ENCODE measurements around the gene PAQR5. TPM values are rescaled to one million over a fixed set of nuclear protein-coding genes. Genes with fewer than 3 reads are reported as not detected.
"Not testable (repeated sequence)": the region's sequence is repeated elsewhere in the genome, so short reads cannot be mapped to it uniquely, and the experiment has no call there.

PAQR5 gene
- total RNA-seq, 1 donor from 2014 or later, result not detected

DNA sequence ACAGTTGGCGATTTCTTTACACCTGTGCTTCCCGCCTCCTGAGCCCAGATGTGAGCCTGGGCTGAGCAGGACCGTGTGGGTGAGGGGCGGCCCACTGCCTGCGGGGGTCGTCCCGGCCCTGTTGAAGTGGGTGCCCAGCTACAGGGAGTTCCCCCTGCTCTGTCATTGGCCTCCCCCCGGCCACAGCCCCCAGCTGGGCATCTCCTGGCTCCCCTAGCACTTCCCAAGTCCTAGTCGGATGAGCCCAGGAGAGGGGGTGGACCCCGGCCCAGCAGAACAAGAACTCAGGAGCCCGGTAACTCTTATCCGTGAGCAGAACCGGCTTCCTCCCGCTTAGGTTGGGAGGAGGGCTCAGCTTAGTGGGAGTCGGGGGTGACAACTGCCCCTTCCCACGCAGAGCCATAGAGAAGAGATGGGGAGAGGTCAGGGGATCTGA lies 757 bp downstream of the PAQR5 start:
- Mint-ChIP-seq H3K27me3 (ENCODE audit: low read depth) (peaks cover 61% of the 10 kb centered on the region), H3K4me3 (ENCODE audit: low read depth) (no peak overlapping the region), H3K9me3 (no peaks in the 10 kb centered on the region), H3K4me1 (ENCODE audit: low read depth) (no peaks in the 10 kb centered on the region), H3K36me3 (ENCODE audit: low read depth) (no peaks in the 10 kb centered on the region), H3K27ac (no peak overlapping the region)
- intact Hi-C loops (cut with micrococcal nuclease), result no loop called here
- DNase-seq (ENCODE audit: low spot score), result no peak

DNA sequence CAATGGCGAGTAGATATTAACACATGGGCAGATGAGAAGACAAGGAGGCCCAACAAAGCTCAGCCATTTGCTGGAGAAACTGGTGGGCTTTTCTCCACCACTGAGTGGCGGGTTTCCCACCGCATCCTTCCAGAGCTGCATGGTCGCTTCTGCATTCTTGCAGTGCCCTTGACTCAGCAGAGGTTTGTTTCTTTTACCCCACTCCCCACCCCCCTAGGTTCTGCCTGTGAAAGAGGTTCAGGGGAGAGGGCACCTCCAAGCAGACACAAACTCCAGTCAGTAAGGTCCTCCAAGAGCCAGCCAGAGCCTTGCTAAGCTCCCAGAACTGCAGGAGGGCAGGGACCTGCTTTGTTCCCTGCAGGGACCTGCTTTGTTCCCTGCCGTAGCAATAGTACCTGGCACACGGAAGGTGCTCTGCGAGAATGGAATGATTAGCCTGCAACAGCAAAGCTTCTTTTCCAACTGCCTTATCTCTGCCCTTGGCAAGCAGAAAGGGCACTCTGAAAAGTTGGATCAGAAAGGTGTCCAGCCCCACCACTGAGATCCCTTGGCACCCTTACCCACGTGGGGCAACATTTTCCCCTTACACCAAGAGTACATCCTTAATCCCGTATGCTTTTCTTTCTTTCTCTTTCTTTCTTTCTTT lies 1.4 kb downstream of the PAQR5 start:
- Mint-ChIP-seq H3K9me3 (no peaks in the 10 kb centered on the region), H3K36me3 (ENCODE audit: low read depth) (no peaks in the 10 kb centered on the region), H3K27ac (no peak overlapping the region), H3K27me3 (ENCODE audit: low read depth) (peaks cover 56% of the 10 kb centered on the region), H3K4me3 (ENCODE audit: low read depth) (no peak overlapping the region), H3K4me1 (ENCODE audit: low read depth) (no peaks in the 10 kb centered on the region)
- intact Hi-C loops (cut with micrococcal nuclease), result no loop called here
- DNase-seq (ENCODE audit: low spot score), result no peak

DNA sequence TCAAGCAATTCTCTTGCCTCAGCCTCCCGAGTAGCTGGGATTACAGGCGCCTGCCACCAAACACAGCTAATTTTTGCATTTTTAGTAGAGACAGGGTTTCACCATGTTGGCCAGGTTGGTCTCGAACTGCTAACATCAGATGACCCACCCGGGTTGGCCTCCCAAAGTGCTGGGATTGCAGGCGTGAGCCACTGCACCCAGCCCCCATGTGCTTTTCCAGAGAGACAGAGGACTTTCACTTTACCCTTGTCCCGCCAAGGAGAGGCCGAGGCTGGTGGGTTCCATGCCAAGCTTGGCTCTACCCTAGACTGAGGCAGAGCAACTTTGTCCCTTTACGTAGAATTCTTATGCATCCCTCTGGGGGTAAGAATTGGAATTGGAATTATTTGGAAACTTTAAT lies 2.4 kb downstream of the PAQR5 start:
- DNase-seq (ENCODE audit: low spot score); H3K4me3 Mint-ChIP-seq (ENCODE audit: low read depth); H3K4me1 Mint-ChIP-seq (ENCODE audit: low read depth); H3K9me3 Mint-ChIP-seq; intact Hi-C loops (cut with micrococcal nuclease); H3K27ac Mint-ChIP-seq; H3K36me3 Mint-ChIP-seq (ENCODE audit: low read depth): not testable (repeated sequence)
- H3K27me3 Mint-ChIP-seq (ENCODE audit: low read depth), result peaks cover 52% of the 10 kb centered on the region

DNA sequence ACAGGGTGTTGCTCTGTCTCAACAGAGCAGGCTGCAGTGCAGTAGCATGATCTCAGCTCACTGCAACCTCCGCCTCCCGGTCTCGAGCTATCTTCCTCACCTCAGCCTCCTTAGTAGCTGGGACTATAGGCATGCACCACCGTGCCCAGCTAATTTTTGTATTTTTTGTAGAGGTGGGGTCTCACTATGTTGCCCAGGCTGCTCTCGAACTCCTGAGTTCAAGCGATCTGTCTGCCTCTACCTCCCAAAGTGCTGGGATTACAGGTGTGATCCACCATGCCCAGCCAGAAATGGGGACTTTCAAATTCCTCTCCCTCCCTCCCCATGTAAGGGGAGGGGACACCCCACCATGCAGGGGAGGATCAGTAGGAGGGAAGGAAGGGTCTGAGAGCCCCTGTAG lies 3.4 kb downstream of the PAQR5 start:
- H3K27ac Mint-ChIP-seq; H3K4me3 Mint-ChIP-seq (ENCODE audit: low read depth); DNase-seq (ENCODE audit: low spot score); H3K9me3 Mint-ChIP-seq; H3K4me1 Mint-ChIP-seq (ENCODE audit: low read depth); intact Hi-C loops (cut with micrococcal nuclease); H3K36me3 Mint-ChIP-seq (ENCODE audit: low read depth): not testable (repeated sequence)
- H3K27me3 Mint-ChIP-seq (ENCODE audit: low read depth), result peaks cover 43% of the 10 kb centered on the region

DNA sequence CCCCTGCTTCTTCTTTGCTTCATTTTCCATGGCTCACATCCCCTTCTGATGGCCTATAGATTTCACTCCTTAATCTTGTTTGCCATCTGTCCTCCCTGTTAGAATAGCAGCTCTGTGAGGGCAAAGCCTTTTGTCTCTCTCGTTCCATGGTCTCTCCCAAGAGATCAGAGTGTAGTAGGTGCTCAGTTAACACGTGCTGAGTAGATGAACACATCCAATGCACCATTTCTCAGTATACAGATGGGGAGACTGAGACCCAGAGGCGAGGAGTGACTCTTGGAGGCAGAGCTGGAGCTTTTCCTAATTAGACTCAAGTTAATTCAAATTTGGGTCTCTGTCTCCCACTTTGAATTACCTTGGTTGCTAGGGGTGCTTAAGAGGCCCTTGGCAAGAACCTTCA lies 4.2 kb downstream of the PAQR5 start:
- intact Hi-C loops (cut with micrococcal nuclease), result no loop called here
- no peak overlapping the region for H3K27ac Mint-ChIP-seq
- H3K4me3 Mint-ChIP-seq (ENCODE audit: low read depth), result no peak overlapping the region
- peaks cover 35% of the 10 kb centered on the region for H3K27me3 Mint-ChIP-seq (ENCODE audit: low read depth)
- H3K9me3 Mint-ChIP-seq, result no peaks in the 10 kb centered on the region
- no peaks in the 10 kb centered on the region for H3K36me3 Mint-ChIP-seq (ENCODE audit: low read depth)
- DNase-seq (ENCODE audit: low spot score), result no peak
- H3K4me1 Mint-ChIP-seq (ENCODE audit: low read depth), result no peaks in the 10 kb centered on the region

DNA sequence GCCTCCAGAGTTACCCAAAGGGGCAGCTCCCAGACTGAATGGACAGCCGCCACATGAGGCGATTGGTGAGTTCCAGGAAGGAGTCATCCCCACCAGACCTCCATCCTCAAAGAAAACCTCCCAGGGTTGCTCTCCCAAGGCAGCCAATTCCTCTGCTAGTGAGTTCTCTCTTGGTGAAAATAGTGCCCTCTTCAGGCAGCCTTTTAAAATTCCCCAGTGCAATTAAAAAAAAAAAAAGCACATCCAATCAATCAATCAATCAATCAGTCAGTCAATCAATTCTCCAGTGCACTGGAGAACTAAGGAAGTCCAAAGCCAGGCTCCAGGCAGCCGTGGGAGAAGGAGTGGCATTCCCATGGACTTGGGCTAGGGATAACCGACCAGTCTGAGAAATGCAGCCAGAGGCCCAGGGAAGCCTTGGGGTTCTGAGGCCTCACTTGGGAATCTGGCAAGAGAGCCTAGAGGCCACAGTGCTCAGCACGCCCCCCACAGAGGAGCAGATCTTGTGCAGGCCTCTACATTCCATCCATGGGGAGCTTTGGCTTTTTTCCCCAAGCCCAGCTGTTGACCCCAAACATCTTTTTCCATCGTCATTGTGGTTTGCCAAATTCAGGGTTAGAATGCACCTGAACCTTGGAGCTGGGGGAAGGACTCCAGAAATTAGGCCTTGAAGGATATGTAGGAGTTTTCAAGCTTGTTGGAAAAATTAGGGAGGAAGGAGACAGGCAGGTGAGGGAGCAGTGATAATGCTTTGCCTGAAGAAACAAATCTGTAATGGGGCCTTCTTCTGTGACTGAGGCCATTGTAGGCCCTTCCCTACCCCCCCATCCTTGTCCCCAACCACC lies 4.8 kb downstream of the PAQR5 start:
- intact Hi-C loops (cut with micrococcal nuclease), result no loop called here
- H3K36me3 Mint-ChIP-seq (ENCODE audit: low read depth), result no peaks in the 10 kb centered on the region

DNA sequence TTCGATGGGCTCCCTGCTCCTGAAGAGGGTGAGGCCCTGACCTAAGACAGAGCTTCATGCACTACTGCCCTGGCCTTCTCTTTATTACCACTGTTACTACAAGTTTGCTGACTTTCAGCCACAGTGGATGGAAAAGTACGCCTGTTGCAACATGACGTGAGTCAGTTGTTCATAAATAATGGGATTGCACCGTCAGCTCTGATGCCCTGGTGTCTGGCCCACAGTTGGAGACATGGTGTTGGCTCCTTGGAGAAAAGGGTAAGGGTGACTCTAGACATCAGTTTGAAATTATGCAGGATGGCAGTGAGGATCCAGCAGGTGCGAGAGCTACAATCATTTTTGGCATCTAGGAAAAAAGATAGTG lies 5.5 kb downstream of the PAQR5 start:
- intact Hi-C loops (cut with micrococcal nuclease), result no loop called here
- H3K36me3 Mint-ChIP-seq (ENCODE audit: low read depth), result no peaks in the 10 kb centered on the region
- H3K4me3 Mint-ChIP-seq (ENCODE audit: low read depth), result no peak overlapping the region
- H3K27me3 Mint-ChIP-seq (ENCODE audit: low read depth), result peaks cover 35% of the 10 kb centered on the region
- no peak for DNase-seq (ENCODE audit: low spot score)
- H3K4me1 Mint-ChIP-seq (ENCODE audit: low read depth), result no peaks in the 10 kb centered on the region
- no peaks in the 10 kb centered on the region for H3K9me3 Mint-ChIP-seq
- H3K27ac Mint-ChIP-seq, result no peak overlapping the region

More for the DNA sequence above, 4.8 kb downstream of the PAQR5 start:
- H3K4me3 Mint-ChIP-seq (ENCODE audit: low read depth), result no peak overlapping the region
- H3K27ac Mint-ChIP-seq, result no peak overlapping the region
- no peaks in the 10 kb centered on the region for H3K9me3 Mint-ChIP-seq
- H3K4me1 Mint-ChIP-seq (ENCODE audit: low read depth), result no peaks in the 10 kb centered on the region
- DNase-seq (ENCODE audit: low spot score), result no peak
- H3K27me3 Mint-ChIP-seq (ENCODE audit: low read depth), result peaks cover 32% of the 10 kb centered on the region

DNA sequence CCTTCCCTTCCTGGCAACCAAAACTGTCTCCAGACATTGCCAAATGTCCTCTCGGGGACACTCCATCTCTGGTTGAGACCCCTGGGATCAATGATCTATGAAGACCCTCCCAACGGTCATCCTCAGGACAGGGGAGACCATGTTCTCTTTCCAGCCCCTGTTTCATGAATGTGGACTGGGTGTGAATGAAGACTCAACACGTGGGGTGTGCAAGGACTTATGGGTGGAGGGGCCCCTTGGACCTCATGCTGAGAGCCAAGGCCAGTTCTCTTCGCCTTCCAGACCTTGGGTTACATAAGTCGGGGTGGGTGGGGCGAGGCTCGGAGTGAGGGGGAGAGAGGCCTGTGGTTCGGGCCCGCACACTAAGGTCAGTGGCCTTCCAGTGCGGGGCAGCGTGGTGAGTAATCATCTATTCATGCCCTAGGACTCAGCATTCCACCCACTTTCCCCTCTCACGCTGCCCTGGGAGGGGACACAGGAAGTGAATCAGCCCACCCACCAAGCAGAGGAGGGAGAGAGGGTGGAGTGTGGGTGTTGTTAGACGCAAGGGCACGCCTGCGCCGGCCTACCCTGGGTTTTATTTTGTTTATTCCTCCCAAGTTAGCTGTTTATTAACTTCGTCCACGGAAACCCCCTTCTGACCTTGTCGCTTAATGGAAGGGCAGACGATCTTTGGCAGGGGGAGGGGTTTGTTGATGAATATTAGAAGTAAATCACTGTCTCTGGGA lies 6.7 kb downstream of the PAQR5 start:
- Mint-ChIP-seq H3K27me3 (ENCODE audit: low read depth) (peaks cover 27% of the 10 kb centered on the region), H3K4me3 (ENCODE audit: low read depth) (no peak overlapping the region), H3K4me1 (ENCODE audit: low read depth) (no peaks in the 10 kb centered on the region), H3K36me3 (ENCODE audit: low read depth) (no peaks in the 10 kb centered on the region), H3K9me3 (no peaks in the 10 kb centered on the region), H3K27ac (no peak overlapping the region)
- DNase-seq (ENCODE audit: low spot score), result no peak
- intact Hi-C loops (cut with micrococcal nuclease), result no loop called here

DNA sequence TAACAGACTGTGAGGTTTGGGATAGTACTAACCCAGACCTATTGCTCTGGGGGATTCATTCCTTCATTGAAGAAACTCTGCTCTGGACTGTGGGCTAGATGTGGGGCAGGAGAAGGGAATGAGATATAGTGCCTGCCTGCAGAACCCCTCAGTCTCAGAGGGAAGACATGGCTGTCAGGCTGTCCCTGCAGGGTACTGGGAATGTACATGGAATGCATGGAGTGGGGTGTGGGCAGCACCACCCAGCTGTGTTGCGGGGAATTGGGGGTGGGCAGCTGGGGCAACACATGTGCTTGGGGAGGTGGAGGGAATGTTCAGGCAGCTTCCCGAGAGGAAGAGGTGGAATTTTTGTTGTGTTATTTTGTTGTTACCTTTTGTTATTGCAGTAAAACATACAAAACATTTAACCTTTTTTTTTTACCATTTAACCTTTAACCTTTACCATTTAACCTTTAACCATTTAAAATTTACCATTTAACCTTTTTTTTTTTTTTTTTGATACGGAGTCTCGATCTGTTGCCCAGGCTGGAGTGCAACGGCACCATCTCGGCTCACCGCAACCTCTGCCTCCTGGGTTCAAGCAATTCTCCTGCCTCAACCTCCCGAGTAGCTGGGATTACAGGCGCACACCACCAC lies 7.3 kb downstream of the PAQR5 start:
- Mint-ChIP-seq H3K9me3 (no peaks in the 10 kb centered on the region), H3K36me3 (ENCODE audit: low read depth) (no peaks in the 10 kb centered on the region), H3K27me3 (ENCODE audit: low read depth) (peaks cover 23% of the 10 kb centered on the region), H3K27ac (no peak overlapping the region), H3K4me3 (ENCODE audit: low read depth) (no peak overlapping the region), H3K4me1 (ENCODE audit: low read depth) (no peaks in the 10 kb centered on the region)
- intact Hi-C loops (cut with micrococcal nuclease), result no loop called here
- no peak for DNase-seq (ENCODE audit: low spot score)

DNA sequence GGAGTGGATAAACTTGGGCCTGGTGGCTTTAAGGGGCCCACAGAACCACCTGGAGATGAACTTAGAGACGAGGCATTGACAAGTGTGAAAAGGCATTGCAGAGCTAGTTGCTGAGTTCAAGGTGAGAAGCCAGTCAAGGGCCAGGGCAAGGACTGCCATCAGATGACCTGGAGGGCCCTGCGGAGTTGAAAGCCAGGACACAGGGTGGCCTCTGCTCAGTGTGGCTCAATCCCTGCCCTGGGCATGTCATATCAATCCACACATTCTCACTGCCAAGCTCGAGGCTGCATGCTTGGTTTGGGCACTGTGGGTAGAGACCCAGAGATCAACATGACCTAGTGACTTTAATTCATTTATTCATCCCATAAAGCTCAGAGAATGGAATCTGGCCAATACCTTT lies 9.2 kb downstream of the PAQR5 start:
- Mint-ChIP-seq H3K27me3 (ENCODE audit: low read depth) (peaks cover 16% of the 10 kb centered on the region), H3K4me3 (ENCODE audit: low read depth) (no peak overlapping the region), H3K4me1 (ENCODE audit: low read depth) (no peaks in the 10 kb centered on the region), H3K36me3 (ENCODE audit: low read depth) (no peaks in the 10 kb centered on the region), H3K9me3 (no peaks in the 10 kb centered on the region), H3K27ac (no peak overlapping the region)
- intact Hi-C loops (cut with micrococcal nuclease), result no loop called here
- no peak for DNase-seq (ENCODE audit: low spot score)

DNA sequence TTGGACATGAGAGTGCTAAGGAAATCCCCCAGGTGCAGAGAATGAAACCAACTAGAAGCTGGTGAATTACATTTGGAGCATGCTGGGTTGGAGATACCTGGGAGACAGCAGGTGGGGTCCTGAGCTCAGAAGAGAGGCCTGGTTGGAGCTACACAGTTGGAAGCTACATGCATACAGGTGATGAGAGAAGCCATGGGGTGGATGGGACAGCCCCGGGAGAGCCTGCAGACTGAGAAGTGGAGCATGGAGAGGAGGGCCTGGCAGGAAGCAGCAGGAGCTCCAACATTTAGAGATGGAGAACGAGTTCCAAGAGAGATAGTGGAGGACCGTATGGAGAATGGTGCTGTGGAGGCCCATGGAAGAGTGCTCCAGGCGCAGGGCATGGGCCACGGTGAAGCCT lies 10.2 kb downstream of the PAQR5 start:
- intact Hi-C loops (cut with micrococcal nuclease), result no loop called here
- Mint-ChIP-seq H3K4me3 (ENCODE audit: low read depth) (no peak overlapping the region), H3K27ac (no peak overlapping the region), H3K4me1 (ENCODE audit: low read depth) (no peaks in the 10 kb centered on the region), H3K27me3 (ENCODE audit: low read depth) (peaks cover 16% of the 10 kb centered on the region), H3K9me3 (no peaks in the 10 kb centered on the region), H3K36me3 (ENCODE audit: low read depth) (no peaks in the 10 kb centered on the region)
- DNase-seq (ENCODE audit: low spot score), result no peak

DNA sequence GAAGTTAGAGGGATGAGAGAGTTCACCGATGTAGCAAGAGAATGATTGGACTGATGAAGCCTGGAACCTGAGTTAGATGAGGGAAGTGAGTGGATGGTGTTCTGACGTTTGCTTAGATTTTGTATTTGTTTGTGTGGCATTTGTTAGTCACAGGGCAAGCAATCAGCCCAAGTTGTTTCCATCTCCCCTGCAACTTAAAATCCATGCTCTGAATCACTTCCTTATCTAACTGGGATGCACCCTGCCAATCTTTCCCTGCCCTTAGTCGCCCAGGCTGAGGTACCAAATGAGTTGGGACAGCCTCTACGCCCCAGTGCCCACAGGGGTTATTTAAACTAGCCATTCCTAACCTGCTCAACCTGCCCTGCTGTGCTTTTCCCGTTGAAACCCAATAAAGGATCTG lies 12.6 kb downstream of the PAQR5 start:
- H3K27me3 Mint-ChIP-seq (ENCODE audit: low read depth), result peaks cover 19% of the 10 kb centered on the region
- no peak for DNase-seq (ENCODE audit: low spot score)
- H3K4me3 Mint-ChIP-seq (ENCODE audit: low read depth), result no peak overlapping the region
- no peaks in the 10 kb centered on the region for H3K9me3 Mint-ChIP-seq
- intact Hi-C loops (cut with micrococcal nuclease), result no loop called here
- no peaks in the 10 kb centered on the region for H3K36me3 Mint-ChIP-seq (ENCODE audit: low read depth)
- no peak overlapping the region for H3K27ac Mint-ChIP-seq
- H3K4me1 Mint-ChIP-seq (ENCODE audit: low read depth), result no peaks in the 10 kb centered on the region

Data from activated T-helper 2 cell treated with anti-CD3 and anti-CD28 coated beads, Interferon-gamma antibody, Interleukin-2, Interleukin-4, amounts not matched to agents 10 μg/mL and 5 μg/mL and 100 μg/mL, durations not matched to agents 14 hours and 24 hours and 36 hours (primary cell).